NCI-H146 treated with DMSO at 0.1 percent for 48 hours (cell line): ENCODE measurements around the gene COL4A2.

Experiments
- DNase-seq: peaks from one replicate; lab custom pipeline; 2025; ENCODE audit not compliant: unreplicated experiment; lab: John Stamatoyannopoulos, UW

COL4A2 gene

GRCh38 chr13:110506859-110507566 lies 199.9 kb downstream of the COL4A2 start:
- no peak for DNase-seq

GRCh38 chr13:110507678-110508381 lies 200.7 kb downstream of the COL4A2 start:
- DNase-seq, result no peak

- DNase-seq, result peak; percentile 77
Observed at GRCh38 chr13:110509478-110509926, 202.4 kb downstream of the COL4A2 start.

- DNase-seq, result no peak
Observed at GRCh38 chr13:110509971-110510786, 203.1 kb downstream of the COL4A2 start.

- no peak for DNase-seq
Observed at GRCh38 chr13:110511509-110512181, 204.6 kb downstream of the COL4A2 start.

GRCh38 chr13:110512198-110512740 lies 205.2 kb downstream of the COL4A2 start:
- DNase-seq, result no peak

- DNase-seq, result no peak
Observed at GRCh38 chr13:110516500-110516899, 209.4 kb downstream of the COL4A2 start.

GRCh38 chr13:110517505-110518225 lies 210.6 kb downstream of the COL4A2 start:
- no peak for DNase-seq

GRCh38 chr13:110518226-110518525 lies 211.1 kb downstream of the COL4A2 start:
- no peak for DNase-seq

- no peak for DNase-seq
Observed at GRCh38 chr13:110518571-110518970, 211.5 kb downstream of the COL4A2 start.

GRCh38 chr13:110519046-110519445 lies 212.0 kb downstream of the COL4A2 start:
- DNase-seq, result no peak

GRCh38 chr13:110519506-110519905 lies 212.4 kb downstream of the COL4A2 start:
- DNase-seq, result no peak

- no peak for DNase-seq
Observed at GRCh38 chr13:110520431-110521295, 213.6 kb downstream of the COL4A2 start.

GRCh38 chr13:110521296-110521680 lies 214.2 kb downstream of the COL4A2 start:
- DNase-seq, result no peak

- no peak for DNase-seq
Observed at GRCh38 chr13:110521946-110522345, 214.9 kb downstream of the COL4A2 start.

- no peak for DNase-seq
Observed at GRCh38 chr13:110522721-110523120, 215.6 kb downstream of the COL4A2 start.

GRCh38 chr13:110523180-110523579 lies 216.1 kb downstream of the COL4A2 start:
- DNase-seq, result no peak

- no peak for DNase-seq
Observed at GRCh38 chr13:110523838-110524540, 216.9 kb downstream of the COL4A2 start.
